Ovary (tissue), 9 donors: Measurements from ENCODE around the gene WNT2. TPM values are rescaled to one million over a fixed set of nuclear protein-coding genes. Genes with fewer than 3 reads are reported as not detected.

Source experiments
- DNase-seq, 5 donors: peaks; one replicate each; pipeline ENCODE4 v3.0.0-alpha.2; 2019 to 2020
- H3K27ac ChIP-seq, 2 donors: fragments of 200-600 bp; one replicate each; pipeline versions ENCODE4 v1.5.1 to v1.8.0; 2019 to 2022
- H3K27me3 ChIP-seq: fragments of 200-600 bp; one replicate; pipeline ENCODE4 v1.8.0; 2022
- H3K36me3 ChIP-seq: fragments of 200-600 bp; sonication (generic); one replicate; pipeline ENCODE4 v1.5.1; 2019
- H3K4me1 ChIP-seq: one replicate; pipeline ENCODE4 v1.8.1; 2013; ENCODE audit warnings: mild to moderate bottlenecking, moderate library complexity; ENCODE audit not compliant: insufficient read depth
- H3K4me3 ChIP-seq: fragments of 200-600 bp; sonication (generic); one replicate; pipeline ENCODE4 v1.5.1; 2017
- H3K9me3 ChIP-seq, 2 donors: fragments of 200-600 bp in 1 of 2; sonication (generic) in 1 of 2; one replicate each; pipeline versions ENCODE4 v1.5.1 to v1.8.1; 2013 to 2019; ENCODE audit warnings: mild to moderate bottlenecking in 1 of 2, moderate library complexity in 1 of 2
- CTCF ChIP-seq, 3 donors: fragments of 450-650 bp in 2 of 3; fragments of 200-600 bp in 1 of 3; IDR thresholded peaks; one replicate each; pipeline versions ENCODE4 v1.5.1 to v1.8.0; 2016 to 2022; ENCODE audit warnings: antibody characterized with exemption in 3 of 3, mild to moderate bottlenecking in 1 of 3
- EP300 ChIP-seq: sonication (generic); formaldehyde crosslinking; IDR thresholded peaks from one replicate; pipeline ENCODE4 v1.6.1; 2017; ENCODE audit warnings: antibody characterized with exemption
- POLR2A ChIP-seq: fragments of 450-650 bp; IDR thresholded peaks from one replicate; pipeline ENCODE4 v1.6.1; 2017; ENCODE audit warnings: antibody characterized with exemption, mild to moderate bottlenecking, moderate library complexity
- WGBS, 3 donors: extraction: QIAGEN DNeasy Blood & Tissue Kit in 1 of 3; methylation state at CpG; one replicate each; pipeline versions ENCODE4 v1.1.5 to v1.1.7; 2013 to 2017; 5-methylcytosine and 5-hydroxymethylcytosine counted together
- intact Hi-C, 4 donors: fragments of 100-400 bp; cut with DNase I; formaldehyde crosslinking; loops; one replicate each; pipeline versions ENCODE4 v1.11.0 to v1.15.1; 2022 to 2023
- polyA plus RNA-seq, 2 donors: library from polyadenylated mRNA; stranded (reverse); fragments of 200-250 nt in 1 of 2; fragments of 350-450 nt in 1 of 2; fragmentation: Illumina TruSeq in 1 of 2; extraction: RNeasy Lipid Tissue Mini Kit (QIAGEN cat#74804) in 1 of 2; gene quantifications; one replicate each; pipeline ENCODE4 v1.2.3, GENCODE V29; 2013 to 2014
- total RNA-seq, 7 donors: library from RNA; depleted of rRNA in 2 of 7; stranded (reverse); fragments of >200 nt in 2 of 7; fragmentation: NEBNext Ultra II Directional in 3 of 7; extraction: Animal tissue kit (Norgen Biotek cat#: 25700) in 3 of 7; gene quantifications; one replicate each; pipeline versions ENCODE4 v1.1.0 to v1.2.4, GENCODE V29; 2016 to 2023
- donor health status: DM: no; HTN: no; CAD: no; lungs with moderate emphysema.
- donor health status: DM: no; HTN: no; CAD: no.
- donor health status: Bipolar disorder and iron deficiency.
- donor health status: DM: yes; HTN: yes; CAD: no.
- donor health status: DM: no; HTN: no; CAD: no.
- donor health status: DM: yes; HTN: yes; CAD: no.

Gene WNT2
- total and polyA plus RNA-seq, 9 donors = 0.17 to 2.1 (median 0.45) TPM; not detected in 2

GRCh38 chr7:117297606-117298005 is 25.3 kb downstream of the WNT2 start:
- intact Hi-C loops = no loop called here
- no peak for DNase-seq
- no peaks in the 10 kb centered on the region for H3K4me1 ChIP-seq
- no peak for TF ChIP-seq POLR2A
- no peak for TF ChIP-seq EP300
- TF ChIP-seq CTCF (IDR thresholded peaks at IDR 0.05) = no peak
- 86 to 88% (median 88%) methylated on average over 12 of the region's 12 CpGs for WGBS, 3 donors
- no peaks in the 10 kb centered on the region for H3K27me3 ChIP-seq
- no peak overlapping the region for H3K4me3 ChIP-seq
- no peaks in the 10 kb centered on the region for H3K36me3 ChIP-seq
- H3K27ac ChIP-seq = no peak overlapping the region
- no peaks in the 10 kb centered on the region for H3K9me3 ChIP-seq

GRCh38 chr7:117296066-117296465 is 26.8 kb downstream of the WNT2 start:
- no peak for DNase-seq
- H3K4me3 ChIP-seq = no peak overlapping the region
- H3K9me3 ChIP-seq = no peaks in the 10 kb centered on the region

GRCh38 chr7:117285826-117286225 is 37.0 kb downstream of the WNT2 start:
- Histone ChIP-seq H3K4me1 (no peaks in the 10 kb centered on the region), H3K9me3 (no peaks in the 10 kb centered on the region), H3K27ac (no peak overlapping the region), H3K27me3 (no peaks in the 10 kb centered on the region), H3K36me3 (no peaks in the 10 kb centered on the region), H3K4me3 (no peak overlapping the region)
- 78 to 85% (median 81%) methylated on average over 5 of the region's 5 CpGs for WGBS, 3 donors
- TF ChIP-seq EP300 (no peak), CTCF (IDR thresholded peaks at IDR 0.05) (no peak), POLR2A (no peak)
- DNase-seq = no peak
- intact Hi-C loops = no loop called here

More at GRCh38 chr7:117296066-117296465, 26.8 kb downstream of the WNT2 start:
- 69 to 76% (median 74%) methylated on average over 3 of the region's 3 CpGs for WGBS, 3 donors
- Histone ChIP-seq H3K27me3 (no peaks in the 10 kb centered on the region), H3K27ac (no peak overlapping the region), H3K4me1 (no peaks in the 10 kb centered on the region), H3K36me3 (no peaks in the 10 kb centered on the region)
- intact Hi-C loops = no loop called here
- TF ChIP-seq POLR2A = no peak
- no peak for TF ChIP-seq EP300
- no peak for TF ChIP-seq CTCF (IDR thresholded peaks at IDR 0.05)

GRCh38 chr7:117284692-117285091 is 38.2 kb downstream of the WNT2 start:
- no peaks in the 10 kb centered on the region for H3K27me3 ChIP-seq
- WGBS, 3 donors = 88 to 93% (median 89%) methylated on average over 5 of the region's 5 CpGs
- no peaks in the 10 kb centered on the region for H3K9me3 ChIP-seq
- no peak overlapping the region for H3K27ac ChIP-seq
- H3K4me3 ChIP-seq = no peak overlapping the region
- DNase-seq = no peak
- intact Hi-C loops = no loop called here
- no peak for TF ChIP-seq EP300
- no peak for TF ChIP-seq CTCF (IDR thresholded peaks at IDR 0.05)
- no peak for TF ChIP-seq POLR2A
- no peaks in the 10 kb centered on the region for H3K36me3 ChIP-seq
- H3K4me1 ChIP-seq = no peaks in the 10 kb centered on the region
